Lower leg skin (tissue), 4 donors: ENCODE results near the gene SNRPA. TPM values are rescaled to one million over a fixed set of nuclear protein-coding genes. Genes with fewer than 3 reads are reported as not detected.

ENCODE experiments used
- DNase-seq, 2 donors: peaks; one replicate each; pipeline ENCODE4 v3.0.0-alpha.2; 2019; ENCODE audit warnings: low spot score in 2 of 2
- H3K4me3 ChIP-seq: fragments of 200-600 bp; sonication (generic); 2 replicates; pipeline ENCODE4 v1.5.1; 2017; ENCODE audit warnings: mild to moderate bottlenecking, low read depth; ENCODE audit not compliant: poor library complexity, severe bottlenecking
- POLR2A ChIP-seq, 2 donors: fragments of 450-650 bp; IDR thresholded peaks; one replicate each; pipeline ENCODE4 v1.6.1; 2016 to 2017; ENCODE audit warnings: antibody characterized with exemption in 2 of 2, mild to moderate bottlenecking in 1 of 2, moderate library complexity in 1 of 2
- WGBS, 2 donors: methylation state at CpG; one replicate each; pipeline ENCODE4 v1.1.5; 2018; 5-methylcytosine and 5-hydroxymethylcytosine counted together
- intact Hi-C: fragments of 100-400 bp; cut with DNase I; formaldehyde crosslinking; loops from one replicate; pipeline ENCODE4 v1.15.0; 2023; ENCODE audit warnings: low total_unique reads
- total RNA-seq, 4 donors: library from RNA; depleted of rRNA; stranded (reverse); fragments of >200 nt; gene quantifications; one replicate each; pipeline ENCODE4 v1.1.0, GENCODE V29; 2016
- TF ChIP-seq, protein P1 (sequence below), 3 donors: fragments of 450-650 bp; IDR thresholded peaks; one replicate each; pipeline ENCODE4 v1.5.1; 2016; ENCODE audit warnings: antibody characterized with exemption in 3 of 3, mild to moderate bottlenecking in 3 of 3, moderate library complexity in 2 of 3

SNRPA gene
- total RNA-seq, 4 donors from 2014 or later, result 18.0 to 52.4 (median 44.9) TPM

DNA sequence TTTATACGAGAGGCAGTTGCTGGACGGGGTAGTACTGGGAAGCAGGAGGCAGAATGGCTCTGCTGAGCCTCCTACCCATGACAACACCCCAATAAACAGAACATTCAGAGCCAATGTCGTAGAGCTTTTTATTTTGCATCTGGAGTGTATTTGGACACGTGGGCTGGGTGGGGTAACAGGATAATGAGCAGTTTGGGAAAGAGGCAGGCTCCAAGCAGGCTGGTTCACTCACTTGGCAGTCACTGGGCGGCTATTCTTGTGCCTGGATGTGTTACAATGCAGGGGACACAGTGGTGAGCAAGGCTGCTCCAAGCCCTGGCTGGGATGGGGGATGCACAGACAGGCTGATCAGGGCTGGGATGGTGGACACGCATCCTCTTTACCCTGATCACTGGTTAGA lies 10.3 kb upstream of the SNRPA start:
- peak; percentile 89 to 96 for DNase-seq
- intact Hi-C loops, result no loop called here
- TF ChIP-seq, protein P1, sequence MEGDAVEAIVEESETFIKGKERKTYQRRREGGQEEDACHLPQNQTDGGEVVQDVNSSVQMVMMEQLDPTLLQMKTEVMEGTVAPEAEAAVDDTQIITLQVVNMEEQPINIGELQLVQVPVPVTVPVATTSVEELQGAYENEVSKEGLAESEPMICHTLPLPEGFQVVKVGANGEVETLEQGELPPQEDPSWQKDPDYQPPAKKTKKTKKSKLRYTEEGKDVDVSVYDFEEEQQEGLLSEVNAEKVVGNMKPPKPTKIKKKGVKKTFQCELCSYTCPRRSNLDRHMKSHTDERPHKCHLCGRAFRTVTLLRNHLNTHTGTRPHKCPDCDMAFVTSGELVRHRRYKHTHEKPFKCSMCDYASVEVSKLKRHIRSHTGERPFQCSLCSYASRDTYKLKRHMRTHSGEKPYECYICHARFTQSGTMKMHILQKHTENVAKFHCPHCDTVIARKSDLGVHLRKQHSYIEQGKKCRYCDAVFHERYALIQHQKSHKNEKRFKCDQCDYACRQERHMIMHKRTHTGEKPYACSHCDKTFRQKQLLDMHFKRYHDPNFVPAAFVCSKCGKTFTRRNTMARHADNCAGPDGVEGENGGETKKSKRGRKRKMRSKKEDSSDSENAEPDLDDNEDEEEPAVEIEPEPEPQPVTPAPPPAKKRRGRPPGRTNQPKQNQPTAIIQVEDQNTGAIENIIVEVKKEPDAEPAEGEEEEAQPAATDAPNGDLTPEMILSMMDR (IDR thresholded peaks at IDR 0.05), result no peak
- no peak for TF ChIP-seq POLR2A (IDR thresholded peaks at IDR 0.05)
- 23 to 32% methylated on average over 6 of the region's 6 CpGs for WGBS, 2 donors
- no peak overlapping the region for H3K4me3 ChIP-seq

DNA sequence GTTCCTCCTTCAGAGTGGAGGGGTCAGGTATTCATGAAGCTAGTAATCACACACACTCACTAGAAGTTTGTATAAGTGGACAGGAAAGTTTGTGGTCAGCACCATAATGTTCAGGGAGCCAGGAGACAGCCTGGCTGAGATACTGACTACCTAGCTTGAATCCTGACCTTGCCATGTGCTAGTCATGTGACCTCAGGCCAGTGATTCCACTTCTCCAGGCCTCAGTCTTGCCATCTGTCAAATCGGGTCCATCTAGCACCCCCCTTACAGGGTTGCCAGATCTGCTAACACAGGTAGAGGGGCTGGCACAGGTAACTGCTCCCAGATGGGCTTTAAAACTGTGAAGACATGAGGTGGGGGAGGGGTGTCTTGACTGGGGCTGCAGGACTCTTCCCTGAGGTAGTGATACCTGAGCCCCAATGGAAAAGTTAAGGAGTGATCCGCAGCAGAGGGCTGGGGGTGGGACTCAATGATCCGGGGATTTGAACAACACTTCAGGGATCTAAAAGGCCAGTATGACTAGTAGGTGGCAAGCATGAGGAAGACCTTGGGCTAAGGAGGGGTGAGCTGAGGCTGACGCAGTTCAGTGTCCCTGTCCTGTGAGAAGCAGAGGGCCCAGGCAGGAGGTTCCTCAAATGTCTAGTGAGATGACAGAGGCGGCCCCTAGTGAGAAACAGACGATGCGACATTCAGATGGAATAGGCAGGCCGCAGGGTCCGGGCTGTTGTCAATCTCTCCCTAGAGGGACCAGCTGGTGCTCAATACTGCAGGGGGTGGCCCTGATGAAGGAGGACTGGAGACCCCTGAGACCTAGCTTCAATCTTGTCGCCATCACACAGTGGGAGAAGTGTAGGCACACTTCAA lies 9.2 kb upstream of the SNRPA start:
- intact Hi-C loops, result no loop called here
- DNase-seq, result peak in 1 of 2 donors; percentile 84
- no peak overlapping the region for H3K4me3 ChIP-seq
- TF ChIP-seq POLR2A (IDR thresholded peaks at IDR 0.05), result no peak
- TF ChIP-seq, protein P1 (IDR thresholded peaks at IDR 0.05), result no peak
- 81 to 82% methylated on average over 10 of the region's 10 CpGs for WGBS, 2 donors

DNA sequence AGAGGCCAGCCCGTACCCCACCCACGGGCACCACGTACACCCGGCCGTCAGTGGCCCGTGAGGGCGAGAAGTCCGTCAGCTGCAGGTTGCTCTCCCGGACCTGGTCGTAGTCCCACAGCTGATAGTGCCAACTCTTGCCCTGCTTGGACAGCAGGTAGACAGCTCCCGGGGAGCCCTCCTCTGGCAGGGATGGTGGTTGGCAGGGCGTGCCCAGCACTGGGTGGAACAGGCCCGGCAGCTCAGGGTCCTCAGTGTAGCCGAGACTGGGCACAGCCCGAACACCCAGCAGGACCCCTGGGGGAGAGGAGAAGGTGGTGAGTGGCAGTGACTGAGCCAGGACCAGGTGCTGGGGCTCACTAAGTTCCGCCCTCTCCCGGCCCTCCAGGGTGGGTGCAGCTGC lies 8.5 kb upstream of the SNRPA start:
- intact Hi-C loops, result no loop called here
- DNase-seq, result peak in 1 of 2 donors; percentile 86
- H3K4me3 ChIP-seq, result no peak overlapping the region
- 79 to 86% methylated on average over 16 to 17 of the region's 17 CpGs for WGBS, 2 donors
- TF ChIP-seq POLR2A (IDR thresholded peaks at IDR 0.05), result no peak
- TF ChIP-seq, protein P1 (IDR thresholded peaks at IDR 0.05), result no peak

DNA sequence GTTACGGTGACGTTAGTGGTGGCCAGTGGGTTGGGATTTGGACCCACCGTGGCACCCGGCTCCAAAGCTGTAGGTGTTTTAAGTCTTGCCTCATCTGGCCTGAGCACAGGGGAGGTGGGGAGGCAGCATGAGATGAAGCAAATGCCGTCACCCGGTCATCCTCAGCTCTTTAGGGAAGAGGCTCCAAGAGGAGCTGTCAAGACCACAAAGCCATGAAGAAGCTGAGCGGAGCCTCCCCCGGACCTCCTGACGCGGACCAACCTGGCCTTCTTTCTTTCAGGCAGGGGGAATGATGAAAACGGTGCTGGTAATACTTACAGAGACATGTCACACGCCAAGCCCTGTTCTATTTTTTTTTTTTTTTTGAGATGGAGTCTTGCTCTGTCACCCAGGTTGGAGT lies 8.1 kb upstream of the SNRPA start:
- intact Hi-C loops, result no loop called here
- no peak for DNase-seq
- 89 to 94% methylated on average over 12 of the region's 12 CpGs for WGBS, 2 donors
- TF ChIP-seq, protein P1 (IDR thresholded peaks at IDR 0.05), result no peak
- no peak for TF ChIP-seq POLR2A (IDR thresholded peaks at IDR 0.05)
- no peak overlapping the region for H3K4me3 ChIP-seq

DNA sequence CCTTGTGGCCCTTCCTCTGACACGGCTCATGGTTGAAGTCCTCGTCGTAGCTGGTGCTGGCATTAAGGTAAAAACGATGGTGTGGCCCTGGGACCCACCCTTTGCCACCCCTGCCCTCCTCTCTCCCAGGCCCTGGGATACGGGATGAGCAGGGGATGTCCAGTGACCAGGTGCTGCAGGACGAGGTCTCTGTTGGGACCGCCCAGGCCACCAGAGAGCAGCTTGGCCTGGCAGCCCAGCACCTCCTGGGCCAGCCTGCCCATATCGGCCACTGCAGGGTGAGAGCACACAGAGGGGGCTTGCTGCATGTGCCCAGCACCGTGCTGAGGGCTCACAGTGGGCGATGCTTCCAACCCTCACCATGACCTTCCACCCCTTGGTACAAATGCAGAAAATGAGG lies 7.1 kb upstream of the SNRPA start:
- TF ChIP-seq, protein P1 (IDR thresholded peaks at IDR 0.05), result no peak
- TF ChIP-seq POLR2A (IDR thresholded peaks at IDR 0.05), result no peak
- intact Hi-C loops, result no loop called here
- peak in 1 of 2 donors; percentile 72 for DNase-seq
- H3K4me3 ChIP-seq, result no peak overlapping the region
- 94 to 96% methylated on average over 10 of the region's 10 CpGs for WGBS, 2 donors
